ENCODE measurements around the gene ESPL1. TPM values are rescaled to one million over a fixed set of nuclear protein-coding genes. Genes with fewer than 3 reads are reported as not detected.

Gene ESPL1
- total RNA-seq, 6 donors from 2014 or later = 1.5 to 5.3 (median 2.1) TPM

- no peaks in the 10 kb centered on the region for H3K9me3 ChIP-seq
- H3K27ac ChIP-seq = no peak overlapping the region
- no peak for TF ChIP-seq POLR2A (IDR thresholded peaks at IDR 0.05)
- TF ChIP-seq CTCF (IDR thresholded peaks at IDR 0.05) = no peak
- no peak for TF ChIP-seq POLR2AphosphoS5 (IDR thresholded peaks at IDR 0.05)
- TF ChIP-seq EP300 (IDR thresholded peaks at IDR 0.05) = no peak
- ATAC-seq (ENCODE audit: low FRiP score in 2 of 2) (no peak), DNase-seq (no peak)
- no peaks in the 10 kb centered on the region for H3K27me3 ChIP-seq
- H3K4me1 ChIP-seq = peaks cover 0 to 1% (median 0%) of the 10 kb centered on the region in 4 donors
- no peaks in the 10 kb centered on the region for H3K36me3 ChIP-seq
- no peak overlapping the region for H3K4me3 ChIP-seq
- WGBS, 2 donors = 93 to 95% methylated on average over 5 of the region's 5 CpGs
Observed at GRCh38 chr12:53274445-53274844, 6.3 kb downstream of the ESPL1 start.

- TF ChIP-seq POLR2A (IDR thresholded peaks at IDR 0.05) (no peak), CTCF (IDR thresholded peaks at IDR 0.05) (no peak)
- Histone ChIP-seq H3K27ac (no peak overlapping the region), H3K36me3 (no peaks in the 10 kb centered on the region), H3K9me3 (no peaks in the 10 kb centered on the region), H3K27me3 (no peaks in the 10 kb centered on the region), H3K4me1 (no peaks in the 10 kb centered on the region), H3K4me3 (no peak overlapping the region)
- ATAC-seq (ENCODE audit: low FRiP score in 2 of 2) (no peak), DNase-seq (no peak)
- WGBS, 2 donors = 100% methylated on average over 7 of the region's 11 CpGs; no CpG with 5 or more reads in 1 of the 2 donors
Observed at GRCh38 chr12:53276511-53276910, 8.4 kb downstream of the ESPL1 start.

- DNase-seq = no peak
- 95 to 96% methylated on average over 9 of the region's 9 CpGs for WGBS, 2 donors
- H3K4me3 ChIP-seq = no peak overlapping the region
- no peaks in the 10 kb centered on the region for H3K9me3 ChIP-seq
- no peak overlapping the region for H3K27ac ChIP-seq
- H3K4me1 ChIP-seq = no peaks in the 10 kb centered on the region
- no peaks in the 10 kb centered on the region for H3K36me3 ChIP-seq
- H3K27me3 ChIP-seq = no peaks in the 10 kb centered on the region
- ATAC-seq (ENCODE audit: low FRiP score in 2 of 2) = no peak
- no peak for TF ChIP-seq CTCF (IDR thresholded peaks at IDR 0.05)
- no peak for TF ChIP-seq EP300 (IDR thresholded peaks at IDR 0.05)
- TF ChIP-seq POLR2AphosphoS5 (IDR thresholded peaks at IDR 0.05) = no peak
- no peak for TF ChIP-seq POLR2A (IDR thresholded peaks at IDR 0.05)
Observed at GRCh38 chr12:53277981-53278380, 9.9 kb downstream of the ESPL1 start.

GRCh38 chr12:53279283-53279869, 11.3 kb downstream of the ESPL1 start:
- Histone ChIP-seq H3K4me3 (no peak overlapping the region), H3K27me3 (no peaks in the 10 kb centered on the region), H3K4me1 (no peaks in the 10 kb centered on the region), H3K9me3 (no peaks in the 10 kb centered on the region), H3K36me3 (no peaks in the 10 kb centered on the region), H3K27ac (no peak overlapping the region)
- DNase-seq (no peak), ATAC-seq (ENCODE audit: low FRiP score in 2 of 2) (no peak)
- no peak for TF ChIP-seq CTCF (IDR thresholded peaks at IDR 0.05)
- no peak for TF ChIP-seq POLR2AphosphoS5 (IDR thresholded peaks at IDR 0.05)
- no peak for TF ChIP-seq EP300 (IDR thresholded peaks at IDR 0.05)
- TF ChIP-seq POLR2A (IDR thresholded peaks at IDR 0.05) = no peak
- WGBS, 2 donors = 78 to 88% methylated on average over 3 of the region's 3 CpGs

GRCh38 chr12:53279888-53280498, 11.9 kb downstream of the ESPL1 start:
- H3K9me3 ChIP-seq = no peaks in the 10 kb centered on the region
- H3K27me3 ChIP-seq = no peaks in the 10 kb centered on the region
- H3K4me1 ChIP-seq = no peaks in the 10 kb centered on the region
- no peak overlapping the region for H3K4me3 ChIP-seq
- WGBS, 2 donors = 81 to 83% methylated on average over 8 to 9 of the region's 9 CpGs
- no peak for DNase-seq
- H3K27ac ChIP-seq = no peak overlapping the region
- ATAC-seq (ENCODE audit: low FRiP score in 2 of 2) = no peak
- H3K36me3 ChIP-seq = no peaks in the 10 kb centered on the region
- TF ChIP-seq EP300 (IDR thresholded peaks at IDR 0.05) (no peak), CTCF (IDR thresholded peaks at IDR 0.05) (no peak), POLR2AphosphoS5 (IDR thresholded peaks at IDR 0.05) (no peak), POLR2A (IDR thresholded peaks at IDR 0.05) (no peak)
